Smooth muscle cell (in vitro differentiated cells): Measurements from ENCODE around the gene ACOT7. TPM values are rescaled to one million over a fixed set of nuclear protein-coding genes. Genes with fewer than 3 reads are reported as not detected.

Experiments
- DNase-seq: peaks from one replicate; lab custom pipeline; 2025; ENCODE audit not compliant: unreplicated experiment; lab: John Stamatoyannopoulos, UW
- H2AFZ ChIP-seq: fragments of 200-600 bp; sonication (generic); 2 replicates; pipeline ENCODE4 v1.6.0; 2016; ENCODE audit warnings: antibody characterized with exemption, low read depth, mild to moderate bottlenecking
- H3F3A ChIP-seq: fragments of 200-600 bp; sonication (generic); 2 replicates; pipeline ENCODE4 v1.6.0; 2017; ENCODE audit warnings: antibody characterized with exemption, low read depth
- H3K27ac ChIP-seq: fragments of 200-600 bp; sonication (generic); 2 replicates; pipeline ENCODE4 v1.5.1; 2016; ENCODE audit warnings: low read depth, mild to moderate bottlenecking
- H3K27me3 ChIP-seq: fragments of 200-600 bp; sonication (generic); 2 replicates; pipeline ENCODE4 v1.6.1; 2016; ENCODE audit warnings: low read depth, mild to moderate bottlenecking
- H3K36me3 ChIP-seq: fragments of 200-600 bp; sonication (generic); 2 replicates; pipeline ENCODE4 v1.5.1; 2016; ENCODE audit warnings: low read depth
- H3K4me1 ChIP-seq: fragments of 200-600 bp; sonication (generic); 2 replicates; pipeline ENCODE4 v1.5.1; 2016; ENCODE audit warnings: low read depth
- H3K4me2 ChIP-seq: fragments of 200-600 bp; sonication (generic); 2 replicates; pipeline ENCODE4 v1.6.0; 2016; ENCODE audit warnings: mild to moderate bottlenecking
- H3K4me3 ChIP-seq: fragments of 200-600 bp; sonication (generic); 2 replicates; pipeline ENCODE4 v1.5.1; 2016; ENCODE audit warnings: mild to moderate bottlenecking
- H3K79me2 ChIP-seq: fragments of 200-600 bp; sonication (generic); 2 replicates; pipeline ENCODE4 v1.6.0; 2016; ENCODE audit warnings: low read depth, mild to moderate bottlenecking
- H3K9ac ChIP-seq: fragments of 200-600 bp; sonication (generic); 2 replicates; pipeline ENCODE4 v1.6.0; 2016; ENCODE audit warnings: low read depth
- H3K9me3 ChIP-seq: fragments of 200-600 bp; sonication (generic); replicated peaks from 2 replicates; pipeline ENCODE4 v1.5.1; 2016; ENCODE audit warnings: low read depth
- H4K20me1 ChIP-seq: fragments of 200-600 bp; sonication (generic); 2 replicates; pipeline ENCODE4 v1.6.0; 2016; ENCODE audit warnings: low read depth
- CTCF ChIP-seq: fragments of 200-600 bp; sonication (generic); IDR thresholded peaks from 2 replicates; pipeline ENCODE4 v1.5.1; 2017; ENCODE audit warnings: borderline replicate concordance, mild to moderate bottlenecking, antibody characterized with exemption; ENCODE audit not compliant: insufficient read depth, poor library complexity, severe bottlenecking
- WGBS: methylation state at CpG from one replicate; pipeline ENCODE4 v1.1.7; 2016; ENCODE audit warnings: low lambda C conversion rate; 5-methylcytosine and 5-hydroxymethylcytosine counted together
- polyA plus RNA-seq: library from polyadenylated mRNA; unstranded; fragments of >200 nt; fragmentation: Nextera tagmentation; extraction: Ambion mirVana; gene quantifications from 2 replicates; pipeline ENCODE4 v1.2.1, GENCODE V29; 2016
- total RNA-seq: library from RNA; depleted of rRNA; stranded (reverse); fragments of >200 nt; gene quantifications from 2 replicates; pipeline ENCODE4 v1.2.3, GENCODE V29; 2014

The ACOT7 gene
- total RNA-seq (16.4 and 19.5 TPM in 2 replicates), polyA plus RNA-seq (53.6 and 53.8 TPM in 2 replicates)

- no peaks in the 10 kb centered on the region for H3K27me3 ChIP-seq
- peaks cover 9% of the 10 kb centered on the region for H3K4me1 ChIP-seq
- H3K36me3 ChIP-seq, result no peaks in the 10 kb centered on the region
- no peaks in the 10 kb centered on the region for H4K20me1 ChIP-seq
- H3F3A ChIP-seq, result no peaks in the 10 kb centered on the region
- peak within 1 kb of the TSS; percentile 97 for H3K4me2 ChIP-seq
- no peaks in the 10 kb centered on the region for H3K9me3 ChIP-seq
- no peak for TF ChIP-seq CTCF
- peak; percentile 82 for DNase-seq
- H3K79me2 ChIP-seq, result peaks cover 25% of the 10 kb centered on the region
- peak within 1 kb of the TSS; percentile 96 for H3K9ac ChIP-seq
- peak within 1 kb of the TSS; percentile 90 for H3K27ac ChIP-seq
- H3K4me3 ChIP-seq, result peak within 1 kb of the TSS; percentile 87
- 1% methylated on average over 58 of the region's 87 CpGs for WGBS
- peak within 1 kb of the TSS; percentile 86 for H2AFZ ChIP-seq
These were observed at the start of gene ACOT7 for GRCh38 chr1:6393400-6394187. ACOT7 (minus strand) TSS chr1:6393767; CDS start chr1:6393399, 368 bp downstream.

GRCh38 chr1:6441586-6441985, 48.0 kb upstream of the ACOT7 start:
- H3K9ac ChIP-seq, result no peak overlapping the region
- H2AFZ ChIP-seq, result no peak overlapping the region
- no peaks in the 10 kb centered on the region for H3K36me3 ChIP-seq
- peaks cover 28% of the 10 kb centered on the region for H3K27me3 ChIP-seq
- H3F3A ChIP-seq, result no peaks in the 10 kb centered on the region
- no peaks in the 10 kb centered on the region for H3K4me1 ChIP-seq
- no peak for DNase-seq
- no peak overlapping the region for H3K4me3 ChIP-seq
- H3K9me3 ChIP-seq, result no peaks in the 10 kb centered on the region
- no peak overlapping the region for H3K27ac ChIP-seq
- no peaks in the 10 kb centered on the region for H3K79me2 ChIP-seq
- WGBS, result 86% methylated on average over 7 of the region's 7 CpGs
- H4K20me1 ChIP-seq, result no peaks in the 10 kb centered on the region
- H3K4me2 ChIP-seq, result no peak overlapping the region
- no peak for TF ChIP-seq CTCF

GRCh38 chr1:6440198-6441126, 46.9 kb upstream of the ACOT7 start:
- Histone ChIP-seq H3K4me3 (peak overlapping the region; percentile 31), H3K4me2 (peak overlapping the region; percentile 69)

More at GRCh38 chr1:6440198-6441126, 46.9 kb upstream of the ACOT7 start:
- no peaks in the 10 kb centered on the region for H3F3A ChIP-seq
- peak; percentile 35 for TF ChIP-seq CTCF
- H3K79me2 ChIP-seq, result no peaks in the 10 kb centered on the region
- H3K27ac ChIP-seq, result no peak overlapping the region
- no peaks in the 10 kb centered on the region for H3K9me3 ChIP-seq
- no peaks in the 10 kb centered on the region for H3K4me1 ChIP-seq
- no peaks in the 10 kb centered on the region for H4K20me1 ChIP-seq
- 14% methylated on average over 52 of the region's 101 CpGs for WGBS
- no peaks in the 10 kb centered on the region for H3K36me3 ChIP-seq
- H3K9ac ChIP-seq, result no peak overlapping the region
- peaks cover 25% of the 10 kb centered on the region for H3K27me3 ChIP-seq
- H2AFZ ChIP-seq, result no peak overlapping the region
- DNase-seq, result no peak
